ENCODE results near the gene CMBL. TPM values are rescaled to one million over a fixed set of nuclear protein-coding genes. Genes with fewer than 3 reads are reported as not detected.

Gene CMBL
- total and polyA plus RNA-seq, 7 donors, result 8.1 to 261 (median 21.3) TPM

GRCh38 chr5:10289991-10290390 is 17.7 kb downstream of the CMBL start:
- Histone ChIP-seq H3K27ac (peak overlapping the region in 1 of 4 donors; percentile 22), H3K4me1 (peaks cover 0 to 7% (median 0%) of the 10 kb centered on the region in 4 donors), H3K27me3 (no peaks in the 10 kb centered on the region), H3K4me3 (no peak overlapping the region), H3K9me3 (no peaks in the 10 kb centered on the region), H3K36me3 (peaks cover 0 to 31% (median 0%) of the 10 kb centered on the region in 4 donors)
- WGBS, 2 donors, result 88 to 92% methylated on average over 10 of the region's 10 CpGs
- TF ChIP-seq CTCF (IDR thresholded peaks at IDR 0.05) (no peak), POLR2AphosphoS5 (IDR thresholded peaks at IDR 0.05) (no peak), EP300 (IDR thresholded peaks at IDR 0.05) (no peak), POLR2A (IDR thresholded peaks at IDR 0.05) (no peak)
- no peak for DNase-seq
- intact Hi-C loops (cut with DNase I), result loop anchor here (10.0 kb wide), 1 partner anchor 45 kb away; no protein-coding TSS in a partner anchor

- no peak for TF ChIP-seq POLR2A (IDR thresholded peaks at IDR 0.05)
- no peak for TF ChIP-seq CTCF (IDR thresholded peaks at IDR 0.05)
- no peak for TF ChIP-seq EP300 (IDR thresholded peaks at IDR 0.05)
- TF ChIP-seq POLR2AphosphoS5 (IDR thresholded peaks at IDR 0.05), result no peak
- 15 to 63% methylated on average over 6 of the region's 6 CpGs for WGBS, 2 donors
- Histone ChIP-seq H3K4me3 (no peak overlapping the region), H3K27me3 (no peaks in the 10 kb centered on the region), H3K27ac (peak overlapping the region in 1 of 4 donors; percentile 22), H3K36me3 (peaks cover 0 to 31% (median 0%) of the 10 kb centered on the region in 4 donors), H3K9me3 (no peaks in the 10 kb centered on the region), H3K4me1 (peaks cover 0 to 7% (median 0%) of the 10 kb centered on the region in 4 donors)
- no peak for DNase-seq
- intact Hi-C loops (cut with DNase I), result loop anchor here (10.0 kb wide), 1 partner anchor 45 kb away; no protein-coding TSS in a partner anchor
These were observed 18.3 kb downstream of the CMBL start for GRCh38 chr5:10289353-10289752.

GRCh38 chr5:10288592-10289219 is 19.0 kb downstream of the CMBL start:
- Histone ChIP-seq H3K36me3 (peaks cover 0 to 31% (median 0%) of the 10 kb centered on the region in 4 donors), H3K9me3 (no peaks in the 10 kb centered on the region), H3K27ac (no peak overlapping the region), H3K27me3 (no peaks in the 10 kb centered on the region), H3K4me3 (no peak overlapping the region), H3K4me1 (peaks cover 0 to 7% (median 0%) of the 10 kb centered on the region in 4 donors)
- WGBS, 2 donors, result 13 to 42% methylated on average over 13 of the region's 13 CpGs
- no peak for DNase-seq
- intact Hi-C loops (cut with DNase I), result loop anchor here (10.0 kb wide), 1 partner anchor 46 kb away; no protein-coding TSS in a partner anchor
- TF ChIP-seq POLR2AphosphoS5 (IDR thresholded peaks at IDR 0.05) (no peak), POLR2A (IDR thresholded peaks at IDR 0.05) (no peak), CTCF (IDR thresholded peaks at IDR 0.05) (no peak), EP300 (IDR thresholded peaks at IDR 0.05) (no peak)

GRCh38 chr5:10286862-10287227 is 20.9 kb downstream of the CMBL start:
- Histone ChIP-seq H3K27ac (no peak overlapping the region), H3K36me3 (peaks cover 0 to 31% (median 0%) of the 10 kb centered on the region in 4 donors), H3K9me3 (no peaks in the 10 kb centered on the region), H3K27me3 (no peaks in the 10 kb centered on the region), H3K4me3 (no peak overlapping the region), H3K4me1 (peaks cover 0 to 7% (median 0%) of the 10 kb centered on the region in 4 donors)
- TF ChIP-seq POLR2A (IDR thresholded peaks at IDR 0.05) (no peak), POLR2AphosphoS5 (IDR thresholded peaks at IDR 0.05) (no peak), CTCF (IDR thresholded peaks at IDR 0.05) (no peak), EP300 (IDR thresholded peaks at IDR 0.05) (no peak)
- DNase-seq, result no peak
- WGBS, 2 donors, result 85 to 88% methylated on average over 7 of the region's 7 CpGs
- intact Hi-C loops (cut with DNase I), result loop anchor here (10.0 kb wide), 1 partner anchor 48 kb away; no protein-coding TSS in a partner anchor
